Sigmoid colon (tissue), 4 donors: Measurements from ENCODE around the gene TPPP3.

Source experiments
- EP300 ChIP-seq, 4 donors: sonication (generic); formaldehyde crosslinking; IDR thresholded peaks; one replicate each; pipeline ENCODE4 v1.6.1; 2017; ENCODE audit warnings: antibody characterized with exemption in 4 of 4
- POLR2A ChIP-seq, 2 donors: fragments of 450-650 bp; IDR thresholded peaks; one replicate each; pipeline ENCODE4 v1.6.1; 2016; ENCODE audit warnings: antibody characterized with exemption in 2 of 2, mild to moderate bottlenecking in 2 of 2, moderate library complexity in 2 of 2
- TF ChIP-seq, protein P1 (sequence below), 4 experiments: fragments of 450-650 bp in 3 of 4; fragments of 200-600 bp in 1 of 4; IDR thresholded peaks; one replicate each; pipeline ENCODE4 v1.5.1; 2016 to 2019; ENCODE audit warnings: antibody characterized with exemption in 4 of 4, mild to moderate bottlenecking in 3 of 4, moderate library complexity in 2 of 4

DNA sequence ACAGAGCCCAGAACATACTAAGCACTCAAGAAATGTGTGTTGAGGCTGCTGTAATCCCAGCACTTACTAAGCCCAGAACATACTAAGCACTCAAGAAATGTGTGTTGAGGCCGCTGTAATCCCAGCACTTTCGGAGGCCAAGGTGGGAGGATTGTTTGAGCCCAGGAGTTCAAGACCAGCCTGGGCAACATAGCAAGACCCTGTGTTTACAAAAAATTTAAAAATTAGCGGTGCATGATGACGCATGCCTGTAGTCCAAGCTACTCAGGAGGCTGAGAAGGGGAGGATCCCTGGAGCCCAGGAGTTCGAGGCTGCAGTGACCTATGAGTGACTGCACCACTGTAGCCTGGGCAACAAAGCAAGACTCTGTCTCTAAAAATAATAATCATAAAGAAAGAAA lies 29.7 kb upstream of the TPPP3 start:
- TF ChIP-seq, protein P1, sequence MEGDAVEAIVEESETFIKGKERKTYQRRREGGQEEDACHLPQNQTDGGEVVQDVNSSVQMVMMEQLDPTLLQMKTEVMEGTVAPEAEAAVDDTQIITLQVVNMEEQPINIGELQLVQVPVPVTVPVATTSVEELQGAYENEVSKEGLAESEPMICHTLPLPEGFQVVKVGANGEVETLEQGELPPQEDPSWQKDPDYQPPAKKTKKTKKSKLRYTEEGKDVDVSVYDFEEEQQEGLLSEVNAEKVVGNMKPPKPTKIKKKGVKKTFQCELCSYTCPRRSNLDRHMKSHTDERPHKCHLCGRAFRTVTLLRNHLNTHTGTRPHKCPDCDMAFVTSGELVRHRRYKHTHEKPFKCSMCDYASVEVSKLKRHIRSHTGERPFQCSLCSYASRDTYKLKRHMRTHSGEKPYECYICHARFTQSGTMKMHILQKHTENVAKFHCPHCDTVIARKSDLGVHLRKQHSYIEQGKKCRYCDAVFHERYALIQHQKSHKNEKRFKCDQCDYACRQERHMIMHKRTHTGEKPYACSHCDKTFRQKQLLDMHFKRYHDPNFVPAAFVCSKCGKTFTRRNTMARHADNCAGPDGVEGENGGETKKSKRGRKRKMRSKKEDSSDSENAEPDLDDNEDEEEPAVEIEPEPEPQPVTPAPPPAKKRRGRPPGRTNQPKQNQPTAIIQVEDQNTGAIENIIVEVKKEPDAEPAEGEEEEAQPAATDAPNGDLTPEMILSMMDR (IDR thresholded peaks at IDR 0.05): no peak
- TF ChIP-seq POLR2A (IDR thresholded peaks at IDR 0.05) (no peak), EP300 (IDR thresholded peaks at IDR 0.05) (no peak)
